ENCODE data around the gene KANK4. TPM values are rescaled to one million over a fixed set of nuclear protein-coding genes. Genes with fewer than 3 reads are reported as not detected.
A peak's percentile ranks its signal among the peaks of the same experiment; 100 is the strongest.

KANK4 gene
- total and polyA plus RNA-seq, 5 experiments from 2014 or later, result not detected

GRCh38 chr1:62352387-62352786, 33.2 kb upstream of the KANK4 start:
- DNase-seq (no peak), ATAC-seq (no peak)
- Mint-ChIP-seq H3K27me3 (no peaks in the 10 kb centered on the region), H3K9me3 (no peaks in the 10 kb centered on the region), H3K4me3 (no peak overlapping the region), H3K36me3 (no peaks in the 10 kb centered on the region), H3K4me1 (peaks cover 0 to 2% (median 0%) of the 10 kb centered on the region in 4 donors), H3K27ac (peak overlapping the region in 1 of 10 donors; percentile 42)
- POLR2A ChIA-PET, result no interaction called here

GRCh38 chr1:62349470-62350233, 30.4 kb upstream of the KANK4 start:
- POLR2A ChIA-PET, result no interaction called here

GRCh38 chr1:62346886-62347285, 27.7 kb upstream of the KANK4 start:
- Mint-ChIP-seq H3K4me3 (no peak overlapping the region), H3K4me1 (no peaks in the 10 kb centered on the region), H3K27ac (peak overlapping the region in 2 of 10 donors; percentile 34 to 50), H3K27me3 (peaks cover 0 to 3% (median 0%) of the 10 kb centered on the region in 5 donors), H3K9me3 (no peaks in the 10 kb centered on the region), H3K36me3 (no peaks in the 10 kb centered on the region)
- DNase-seq (no peak), ATAC-seq (no peak)
- POLR2A ChIA-PET, result no interaction called here

More at GRCh38 chr1:62349470-62350233, 30.4 kb upstream of the KANK4 start:
- ATAC-seq (no peak), DNase-seq (no peak)
- no peaks in the 10 kb centered on the region for H3K36me3 Mint-ChIP-seq
- no peaks in the 10 kb centered on the region for H3K9me3 Mint-ChIP-seq
- H3K27me3 Mint-ChIP-seq, result no peaks in the 10 kb centered on the region
- no peak overlapping the region for H3K4me3 Mint-ChIP-seq
- H3K4me1 Mint-ChIP-seq, result no peaks in the 10 kb centered on the region
- H3K27ac Mint-ChIP-seq, result no peak overlapping the region

GRCh38 chr1:62343911-62344310, 24.7 kb upstream of the KANK4 start:
- Mint-ChIP-seq H3K9me3 (no peaks in the 10 kb centered on the region), H3K36me3 (no peaks in the 10 kb centered on the region), H3K27ac (no peak overlapping the region), H3K4me3 (no peak overlapping the region), H3K27me3 (peaks cover 0 to 4% (median 0%) of the 10 kb centered on the region in 5 donors), H3K4me1 (no peaks in the 10 kb centered on the region)
- ATAC-seq (no peak), DNase-seq (no peak)
- POLR2A ChIA-PET, result no interaction called here

GRCh38 chr1:62342270-62342669, 23.0 kb upstream of the KANK4 start:
- H3K36me3 Mint-ChIP-seq, result no peaks in the 10 kb centered on the region
- no peaks in the 10 kb centered on the region for H3K9me3 Mint-ChIP-seq
- H3K27ac Mint-ChIP-seq, result no peak overlapping the region
- POLR2A ChIA-PET, result no interaction called here
- peaks cover 0 to 4% (median 0%) of the 10 kb centered on the region in 5 donors for H3K27me3 Mint-ChIP-seq
- no peak overlapping the region for H3K4me3 Mint-ChIP-seq
- H3K4me1 Mint-ChIP-seq, result no peaks in the 10 kb centered on the region
- DNase-seq, result no peak
- no peak for ATAC-seq

GRCh38 chr1:62341615-62342014, 22.4 kb upstream of the KANK4 start:
- Mint-ChIP-seq H3K27ac (no peak overlapping the region), H3K4me3 (no peak overlapping the region), H3K9me3 (no peaks in the 10 kb centered on the region), H3K27me3 (peaks cover 0 to 4% (median 0%) of the 10 kb centered on the region in 5 donors), H3K36me3 (no peaks in the 10 kb centered on the region), H3K4me1 (no peaks in the 10 kb centered on the region)
- ATAC-seq (no peak), DNase-seq (no peak)
- POLR2A ChIA-PET, result no interaction called here

- POLR2A ChIA-PET, result no interaction called here
- H3K4me3 Mint-ChIP-seq, result no peak overlapping the region
- DNase-seq, result no peak
- H3K27me3 Mint-ChIP-seq, result peaks cover 0 to 4% (median 0%) of the 10 kb centered on the region in 5 donors
- H3K9me3 Mint-ChIP-seq, result no peaks in the 10 kb centered on the region
- H3K27ac Mint-ChIP-seq, result no peak overlapping the region
- H3K36me3 Mint-ChIP-seq, result no peaks in the 10 kb centered on the region
- ATAC-seq, result no peak
- no peaks in the 10 kb centered on the region for H3K4me1 Mint-ChIP-seq
Observed at GRCh38 chr1:62341089-62341488, 21.9 kb upstream of the KANK4 start.

- Mint-ChIP-seq H3K4me3 (no peak overlapping the region), H3K27ac (no peak overlapping the region), H3K27me3 (peaks cover 0 to 4% (median 0%) of the 10 kb centered on the region in 5 donors), H3K9me3 (no peaks in the 10 kb centered on the region), H3K36me3 (no peaks in the 10 kb centered on the region), H3K4me1 (peaks cover 0 to 5% (median 3%) of the 10 kb centered on the region in 4 donors)
- DNase-seq, result no peak
- POLR2A ChIA-PET, result no interaction called here
- ATAC-seq, result no peak
Observed at GRCh38 chr1:62337706-62338631, 18.7 kb upstream of the KANK4 start.

- no peak overlapping the region for H3K27ac Mint-ChIP-seq
- peaks cover 0 to 10% (median 5%) of the 10 kb centered on the region in 4 donors for H3K4me1 Mint-ChIP-seq
- no peaks in the 10 kb centered on the region for H3K36me3 Mint-ChIP-seq
- H3K27me3 Mint-ChIP-seq, result peaks cover 0 to 4% (median 0%) of the 10 kb centered on the region in 5 donors
- H3K4me3 Mint-ChIP-seq, result no peak overlapping the region
- POLR2A ChIA-PET, result no interaction called here
- no peaks in the 10 kb centered on the region for H3K9me3 Mint-ChIP-seq
- ATAC-seq (no peak), DNase-seq (no peak)
Observed at GRCh38 chr1:62336995-62337705, 17.9 kb upstream of the KANK4 start.

- Mint-ChIP-seq H3K4me3 (no peak overlapping the region), H3K27me3 (peaks cover 0 to 4% (median 0%) of the 10 kb centered on the region in 5 donors), H3K4me1 (peaks cover 0 to 10% (median 5%) of the 10 kb centered on the region in 4 donors), H3K36me3 (no peaks in the 10 kb centered on the region), H3K27ac (no peak overlapping the region), H3K9me3 (no peaks in the 10 kb centered on the region)
- POLR2A ChIA-PET, result no interaction called here
- DNase-seq, result no peak
- ATAC-seq, result no peak
Observed at GRCh38 chr1:62336638-62336994, 17.4 kb upstream of the KANK4 start.

GRCh38 chr1:62335656-62336055, 16.4 kb upstream of the KANK4 start:
- H3K4me1 Mint-ChIP-seq, result peaks cover 0 to 10% (median 5%) of the 10 kb centered on the region in 4 donors
- no peaks in the 10 kb centered on the region for H3K36me3 Mint-ChIP-seq
- H3K27me3 Mint-ChIP-seq, result no peaks in the 10 kb centered on the region
- H3K9me3 Mint-ChIP-seq, result no peaks in the 10 kb centered on the region
- POLR2A ChIA-PET, result no interaction called here
- H3K27ac Mint-ChIP-seq, result no peak overlapping the region
- H3K4me3 Mint-ChIP-seq, result no peak overlapping the region
- DNase-seq (no peak), ATAC-seq (no peak)

- no peaks in the 10 kb centered on the region for H3K27me3 Mint-ChIP-seq
- no peak overlapping the region for H3K27ac Mint-ChIP-seq
- DNase-seq (no peak), ATAC-seq (no peak)
- H3K36me3 Mint-ChIP-seq, result no peaks in the 10 kb centered on the region
- POLR2A ChIA-PET, result no interaction called here
- peaks cover 0 to 10% (median 5%) of the 10 kb centered on the region in 4 donors for H3K4me1 Mint-ChIP-seq
- no peaks in the 10 kb centered on the region for H3K9me3 Mint-ChIP-seq
- H3K4me3 Mint-ChIP-seq, result no peak overlapping the region
Observed at GRCh38 chr1:62334434-62334985, 15.3 kb upstream of the KANK4 start.

Data from naive thymus-derived CD8-positive, alpha-beta T cell (primary cell).